GM23248 (cell line): ENCODE data around the gene TLR1. TPM values are rescaled to one million over a fixed set of nuclear protein-coding genes. Genes with fewer than 3 reads are reported as not detected.

ENCODE experiments used
- DNase-seq: peaks from one replicate; pipeline ENCODE4 v3.0.0-alpha.2; 2015
- H2AFZ ChIP-seq: fragments of 200-600 bp; sonication (generic); 2 replicates; pipeline ENCODE4 v1.6.1; 2016; ENCODE audit warnings: antibody characterized with exemption
- H3F3A ChIP-seq: fragments of 200-600 bp; sonication (generic); 2 replicates; pipeline ENCODE4 v1.6.1; 2016; ENCODE audit warnings: mild to moderate bottlenecking, antibody characterized with exemption, mixed run types; ENCODE audit not compliant: insufficient read depth
- H3K27ac ChIP-seq: fragments of 200-600 bp; sonication (generic); 2 replicates; pipeline ENCODE4 v1.5.1; 2016; ENCODE audit warnings: mild to moderate bottlenecking
- H3K27me3 ChIP-seq: fragments of 200-600 bp; sonication (generic); replicated peaks from 2 replicates; pipeline ENCODE4 v1.6.1; 2016; ENCODE audit warnings: mild to moderate bottlenecking; ENCODE audit not compliant: insufficient read depth
- H3K36me3 ChIP-seq: fragments of 200-600 bp; sonication (generic); 2 replicates; pipeline ENCODE4 v1.6.1; 2016; ENCODE audit warnings: low read depth, mild to moderate bottlenecking
- H3K4me1 ChIP-seq: fragments of 200-600 bp; sonication (generic); 2 replicates; pipeline ENCODE4 v1.6.1; 2016; ENCODE audit warnings: mild to moderate bottlenecking; ENCODE audit not compliant: insufficient read depth
- H3K4me2 ChIP-seq: fragments of 200-600 bp; sonication (generic); one replicate; pipeline ENCODE4 v1.6.1; 2016; ENCODE audit warnings: mild to moderate bottlenecking; ENCODE audit not compliant: unreplicated experiment
- H3K4me3 ChIP-seq: fragments of 200-600 bp; sonication (generic); 2 replicates; pipeline ENCODE4 v1.5.1; 2016; ENCODE audit warnings: mild to moderate bottlenecking
- H3K79me2 ChIP-seq: fragments of 200-600 bp; sonication (generic); 2 replicates; pipeline ENCODE4 v1.6.1; 2016; ENCODE audit warnings: mild to moderate bottlenecking; ENCODE audit not compliant: insufficient read depth
- H3K9ac ChIP-seq: fragments of 200-600 bp; sonication (generic); 2 replicates; pipeline ENCODE4 v1.6.1; 2016; ENCODE audit warnings: mild to moderate bottlenecking
- H3K9me2 ChIP-seq: fragments of 200-600 bp; sonication (generic); 2 replicates; pipeline ENCODE4 v1.6.1; 2016; ENCODE audit warnings: mixed run types, mild to moderate bottlenecking, moderate library complexity; ENCODE audit not compliant: insufficient read depth
- H3K9me3 ChIP-seq: fragments of 200-600 bp; sonication (generic); one replicate; pipeline ENCODE4 v1.6.1; 2017; ENCODE audit warnings: low read depth
- H4K20me1 ChIP-seq: fragments of 200-600 bp; sonication (generic); 2 replicates; pipeline ENCODE4 v1.6.0; 2016; ENCODE audit not compliant: insufficient read depth
- EZH2 ChIP-seq: fragments of 200-600 bp; sonication (generic); IDR thresholded peaks from 2 replicates; pipeline ENCODE4 v1.6.1; 2018; ENCODE audit warnings: antibody characterized with exemption, mild to moderate bottlenecking; ENCODE audit not compliant: insufficient read depth, poor library complexity, severe bottlenecking
- EZH2phosphoT487 ChIP-seq: fragments of 200-600 bp; sonication (generic); IDR thresholded peaks from 2 replicates; pipeline ENCODE4 v1.6.1; 2018; ENCODE audit warnings: antibody characterized with exemption, moderate library complexity, mild to moderate bottlenecking, low read depth; ENCODE audit not compliant: insufficient read depth
- WGBS, 2 experiments: methylation state at CpG; one replicate each; pipeline ENCODE4 v1.1.6; 2015 to 2017; ENCODE audit warnings: low lambda C conversion rate in 2 of 2, low coverage in 1 of 2; ENCODE audit errors: missing lambda C conversion rate in 2 of 2; 5-methylcytosine and 5-hydroxymethylcytosine counted together
- in situ Hi-C: fragments of 300-500 bp; cut with MboI; formaldehyde crosslinking; loops from 2 replicates; pipeline ENCODE4 v1.15.0; 2020
- polyA plus RNA-seq: library from polyadenylated mRNA; unstranded; fragments of >200 nt; fragmentation: Nextera tagmentation; extraction: Ambion mirVana; gene quantifications from 2 replicates; pipeline ENCODE4 v1.2.1, GENCODE V29; 2016
- total RNA-seq: library from RNA; depleted of rRNA; stranded (reverse); fragments of >200 nt; shearing (Covaris generic); gene quantifications from 2 replicates; pipeline ENCODE4 v1.2.3, GENCODE V29; 2014

TLR1 gene
- total and polyA plus RNA-seq, 2 experiments from 2014 or later: 0.11 TPM; not detected in 1

DNA sequence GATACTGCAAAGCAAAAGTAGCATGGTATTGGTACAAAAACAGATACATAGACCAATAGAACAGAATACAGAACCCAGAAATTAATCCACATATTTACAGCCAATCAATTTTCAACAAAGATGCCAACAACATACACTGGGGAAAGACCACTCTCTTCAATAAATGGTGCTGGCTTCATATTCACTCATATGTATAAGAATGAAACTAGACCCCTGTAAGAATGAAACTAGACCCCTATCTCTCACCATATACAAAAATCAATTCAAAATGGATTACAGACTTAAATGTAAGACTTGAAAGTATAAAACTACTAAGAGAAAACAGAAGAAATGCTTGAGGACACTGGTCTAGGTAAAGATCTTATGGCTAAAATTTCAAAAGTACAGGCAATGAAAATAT, 32.7 kb upstream of the TLR1 start:
- in situ Hi-C loops: no loop called here
- H3K27ac ChIP-seq: no peak overlapping the region

DNA sequence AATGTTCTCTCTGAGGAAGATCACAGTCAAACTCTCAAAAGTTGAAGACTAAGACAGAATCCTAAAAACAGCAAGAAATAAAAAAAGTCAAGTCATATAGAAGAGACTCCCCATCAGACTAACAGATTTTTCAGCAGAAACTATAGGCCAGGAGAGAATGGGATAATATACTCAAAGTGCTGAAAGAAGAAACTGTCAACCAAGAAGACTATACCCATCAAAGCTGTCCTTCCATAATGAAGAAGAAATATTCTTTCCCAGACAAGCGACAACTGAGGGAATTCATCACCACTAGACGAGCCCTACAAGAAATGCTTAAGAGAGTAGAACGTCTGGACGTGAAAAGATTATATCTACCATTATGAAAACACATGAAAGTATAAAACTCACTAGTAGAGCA, 30.0 kb upstream of the TLR1 start:
- H3K36me3 ChIP-seq: no peaks in the 10 kb centered on the region
- no peak overlapping the region for H2AFZ ChIP-seq
- no peaks in the 10 kb centered on the region for H3K9me2 ChIP-seq
- in situ Hi-C loops: no loop called here
- DNase-seq: no peak
- H3K4me1 ChIP-seq: no peaks in the 10 kb centered on the region
- TF ChIP-seq EZH2 (no peak), EZH2phosphoT487 (no peak)
- no peaks in the 10 kb centered on the region for H3K79me2 ChIP-seq
- H3K4me3 ChIP-seq: no peak overlapping the region
- 89 to 91% methylated on average over 4 of the region's 4 CpGs for WGBS, 2 experiments
- H4K20me1 ChIP-seq: no peaks in the 10 kb centered on the region
- H3K27ac ChIP-seq: no peak overlapping the region
- H3F3A ChIP-seq: peaks cover 7% of the 10 kb centered on the region
- H3K27me3 ChIP-seq: peaks cover 20% of the 10 kb centered on the region
- no peak overlapping the region for H3K9ac ChIP-seq
- H3K4me2 ChIP-seq: no peak overlapping the region
- peaks cover 7% of the 10 kb centered on the region for H3K9me3 ChIP-seq

More for the DNA sequence above, 32.7 kb upstream of the TLR1 start:
- H3K9ac ChIP-seq: no peak overlapping the region
- H3K4me1 ChIP-seq: no peaks in the 10 kb centered on the region
- H3K27me3 ChIP-seq: peaks cover 27% of the 10 kb centered on the region
- H3K79me2 ChIP-seq: no peaks in the 10 kb centered on the region
- DNase-seq: no peak
- H3K36me3 ChIP-seq: no peaks in the 10 kb centered on the region
- H3K9me2 ChIP-seq: no peaks in the 10 kb centered on the region
- no peak overlapping the region for H2AFZ ChIP-seq
- peaks cover 7% of the 10 kb centered on the region for H3K9me3 ChIP-seq
- H3K4me3 ChIP-seq: no peak overlapping the region
- peaks cover 7% of the 10 kb centered on the region for H3F3A ChIP-seq
- TF ChIP-seq EZH2 (no peak), EZH2phosphoT487 (no peak)
- no peaks in the 10 kb centered on the region for H4K20me1 ChIP-seq
- H3K4me2 ChIP-seq: peak overlapping the region; percentile 16

DNA sequence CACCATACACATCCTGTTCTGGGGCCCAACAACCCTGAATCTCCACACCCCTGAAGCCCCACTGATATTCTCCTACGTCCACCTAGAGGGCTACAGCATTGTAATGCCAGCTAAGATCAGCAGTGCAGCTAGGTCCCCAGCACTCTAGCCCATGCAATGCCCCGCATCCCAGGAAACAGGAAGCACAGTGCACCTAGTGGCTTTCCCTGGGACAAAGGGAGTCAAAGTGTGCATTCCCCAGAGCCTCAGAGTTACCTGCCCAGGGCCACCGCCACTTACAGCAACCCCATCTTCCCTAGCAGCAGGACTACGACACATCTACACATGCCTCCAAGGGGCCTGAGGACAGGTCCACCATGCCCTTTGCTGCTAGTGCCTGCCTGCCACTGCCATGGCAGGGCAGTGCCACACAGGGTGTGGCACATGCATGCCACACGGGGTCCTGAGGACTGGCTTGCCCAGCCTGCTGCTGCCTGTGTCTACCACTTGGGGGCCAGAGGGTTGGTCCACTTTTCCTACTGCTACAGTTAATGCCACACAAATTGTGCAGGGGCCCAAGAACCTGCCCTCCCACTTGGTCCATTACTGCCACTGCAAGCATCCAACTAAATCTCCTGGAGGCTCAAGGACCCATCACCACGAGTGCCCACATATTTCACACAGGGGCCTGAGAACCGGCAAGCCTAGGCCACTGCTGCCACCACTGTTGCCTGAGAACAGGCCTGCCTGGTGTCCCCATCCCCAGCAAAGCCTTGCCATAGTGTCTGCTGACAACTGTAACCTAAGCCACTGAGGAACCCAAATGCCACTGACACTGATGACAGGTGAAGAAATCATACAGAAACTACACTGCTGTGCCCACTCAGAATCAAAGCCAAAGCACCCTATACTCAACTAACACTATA, 28.3 kb upstream of the TLR1 start:
- Histone ChIP-seq H3K27ac (no peak overlapping the region), H3K27me3 (peaks cover 15% of the 10 kb centered on the region), H2AFZ (no peak overlapping the region), H3K9me2 (no peaks in the 10 kb centered on the region), H4K20me1 (no peaks in the 10 kb centered on the region), H3K36me3 (no peaks in the 10 kb centered on the region), H3F3A (peaks cover 6% of the 10 kb centered on the region), H3K9ac (no peak overlapping the region), H3K79me2 (no peaks in the 10 kb centered on the region), H3K9me3 (peaks cover 7% of the 10 kb centered on the region), H3K4me3 (no peak overlapping the region), H3K4me2 (no peak overlapping the region), H3K4me1 (no peaks in the 10 kb centered on the region)
- WGBS, 2 experiments: 67 to 78% methylated on average over 7 of the region's 7 CpGs
- no peak for DNase-seq
- in situ Hi-C loops: no loop called here
- TF ChIP-seq EZH2phosphoT487: no peak
- no peak for TF ChIP-seq EZH2

DNA sequence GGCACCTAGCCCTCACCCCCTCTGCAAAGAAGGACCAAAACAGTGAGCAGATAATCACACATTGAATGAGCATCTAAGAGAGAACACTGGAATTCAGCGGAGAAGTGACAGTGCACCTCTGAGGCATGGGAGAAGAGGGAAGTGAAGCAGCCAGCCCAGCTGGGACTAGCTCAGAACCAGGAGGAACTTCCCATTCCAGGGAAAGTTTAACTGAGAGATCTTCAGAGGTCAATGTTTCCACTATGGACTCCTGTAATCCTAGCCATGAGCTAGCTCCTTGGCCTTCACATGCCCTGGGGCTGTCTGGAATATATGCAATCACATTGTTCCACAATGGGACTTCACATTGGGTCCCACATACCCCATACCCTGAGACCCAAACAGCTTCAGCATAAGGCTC, 27.6 kb upstream of the TLR1 start:
- Histone ChIP-seq H3K4me1 (no peaks in the 10 kb centered on the region), H3K4me3 (no peak overlapping the region), H3K36me3 (no peaks in the 10 kb centered on the region), H3K79me2 (no peaks in the 10 kb centered on the region), H3K9me3 (peaks cover 7% of the 10 kb centered on the region), H3K9me2 (no peaks in the 10 kb centered on the region), H3F3A (no peaks in the 10 kb centered on the region), H2AFZ (no peak overlapping the region), H3K4me2 (no peak overlapping the region), H4K20me1 (no peaks in the 10 kb centered on the region), H3K9ac (no peak overlapping the region), H3K27me3 (peaks cover 15% of the 10 kb centered on the region), H3K27ac (no peak overlapping the region)
- TF ChIP-seq EZH2phosphoT487: no peak
- TF ChIP-seq EZH2: no peak
- in situ Hi-C loops: no loop called here
- 93 to 94% methylated on average over 1 of the region's 1 CpG for WGBS, 2 experiments
- no peak for DNase-seq

DNA sequence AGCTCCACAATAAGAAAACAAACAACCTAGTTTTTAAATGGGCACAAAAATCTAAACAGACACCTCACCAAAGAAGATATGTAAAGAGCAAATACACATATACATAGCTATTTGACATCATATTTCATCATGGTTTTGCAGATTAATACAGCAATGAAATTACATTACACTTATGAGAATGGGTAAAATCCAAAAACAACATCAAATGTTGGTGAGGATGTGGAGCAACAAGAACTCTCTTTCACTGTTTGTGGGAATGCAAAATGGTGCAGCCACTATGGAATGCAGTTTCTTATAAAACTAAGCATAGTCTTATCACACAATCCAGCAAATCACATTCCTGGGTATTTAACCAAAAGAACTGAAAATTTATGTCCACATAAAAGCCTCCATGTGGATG, 27.1 kb upstream of the TLR1 start:
- TF ChIP-seq EZH2 (no peak), EZH2phosphoT487 (no peak)
- no peak overlapping the region for H3K4me2 ChIP-seq
- no peak overlapping the region for H3K27ac ChIP-seq
- in situ Hi-C loops: no loop called here
- no peaks in the 10 kb centered on the region for H3F3A ChIP-seq
- H3K4me3 ChIP-seq: no peak overlapping the region
- no peak overlapping the region for H2AFZ ChIP-seq
- no peaks in the 10 kb centered on the region for H3K79me2 ChIP-seq
- H4K20me1 ChIP-seq: no peaks in the 10 kb centered on the region
- no peaks in the 10 kb centered on the region for H3K4me1 ChIP-seq
- no peaks in the 10 kb centered on the region for H3K36me3 ChIP-seq
- H3K9me3 ChIP-seq: peaks cover 7% of the 10 kb centered on the region
- no peak for DNase-seq
- no peak overlapping the region for H3K9ac ChIP-seq
- H3K9me2 ChIP-seq: no peaks in the 10 kb centered on the region
- H3K27me3 ChIP-seq: peaks cover 15% of the 10 kb centered on the region
